Activated naive CD4-positive, alpha-beta T cell treated with anti-CD3 and anti-CD28 coated beads, Interleukin-2, amount 50 U/mL, for 24 hours (primary cell): ENCODE data around the gene OR2S2.

Source experiments
- H3K27ac Mint-ChIP-seq: one replicate; pipeline ENCODE4 v1.8.0; 2021; ENCODE audit warnings: mild to moderate bottlenecking, mixed read lengths
- H3K27me3 Mint-ChIP-seq: one replicate; pipeline ENCODE4 v1.8.0; 2021; ENCODE audit warnings: mixed read lengths
- H3K36me3 Mint-ChIP-seq: one replicate; pipeline ENCODE4 v1.8.0; 2021; ENCODE audit warnings: mixed read lengths
- H3K4me1 Mint-ChIP-seq: one replicate; pipeline ENCODE4 v1.8.0; 2021; ENCODE audit warnings: mixed read lengths
- H3K4me3 Mint-ChIP-seq: one replicate; pipeline ENCODE4 v1.8.0; 2021; ENCODE audit warnings: mild to moderate bottlenecking, mixed read lengths
- H3K9me3 Mint-ChIP-seq: one replicate; pipeline ENCODE4 v1.8.0; 2021; ENCODE audit warnings: mixed read lengths

The OR2S2 gene

DNA sequence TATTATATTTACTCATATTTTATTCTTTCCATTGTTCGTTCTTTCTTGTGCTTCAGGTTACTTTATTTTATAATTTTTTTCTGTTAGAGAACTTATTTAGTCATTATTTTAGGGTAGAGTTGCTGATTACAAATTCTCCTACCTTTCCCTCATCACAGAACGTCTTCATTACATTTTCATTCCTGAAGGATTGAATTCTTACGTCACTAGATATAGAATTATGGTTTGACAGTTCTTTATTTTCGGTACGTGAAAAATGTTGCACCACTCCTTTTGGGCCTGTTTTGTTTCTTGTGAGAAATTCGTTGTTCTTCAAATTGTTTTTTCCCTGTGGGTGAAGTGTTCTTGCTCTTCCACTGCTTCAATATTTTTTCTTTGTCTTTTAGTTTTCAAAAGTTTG, 20.8 kb upstream of the OR2S2 start:
- Mint-ChIP-seq H3K27me3 (peaks cover 33% of the 10 kb centered on the region), H3K27ac (no peak overlapping the region), H3K4me1 (peaks cover 9% of the 10 kb centered on the region), H3K9me3 (peaks cover 18% of the 10 kb centered on the region), H3K36me3 (peaks cover 8% of the 10 kb centered on the region), H3K4me3 (no peak overlapping the region)

DNA sequence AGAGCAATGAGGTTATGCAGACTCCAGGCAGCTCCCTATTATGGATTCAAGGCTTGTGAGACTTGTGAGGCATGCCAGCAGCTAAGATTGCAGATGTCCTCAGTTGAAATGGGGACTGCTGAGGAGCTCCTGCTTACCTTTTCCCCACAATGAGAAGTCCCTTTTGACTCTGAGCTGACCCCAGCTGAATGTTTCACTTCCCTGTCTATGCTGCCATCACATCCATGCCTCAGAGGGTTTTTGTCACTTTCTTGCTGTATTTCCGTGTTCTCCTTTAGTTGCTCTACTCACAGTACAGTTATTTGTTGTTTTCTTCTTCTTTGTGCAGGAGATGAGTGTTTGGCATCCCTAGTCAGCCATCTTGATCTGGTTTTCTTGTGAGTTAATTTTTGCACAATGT, 18.8 kb upstream of the OR2S2 start:
- H3K27ac Mint-ChIP-seq, result no peak overlapping the region
- H3K27me3 Mint-ChIP-seq, result peaks cover 50% of the 10 kb centered on the region
- peaks cover 12% of the 10 kb centered on the region for H3K4me1 Mint-ChIP-seq
- peaks cover 8% of the 10 kb centered on the region for H3K36me3 Mint-ChIP-seq
- no peak overlapping the region for H3K4me3 Mint-ChIP-seq
- H3K9me3 Mint-ChIP-seq, result peaks cover 23% of the 10 kb centered on the region

DNA sequence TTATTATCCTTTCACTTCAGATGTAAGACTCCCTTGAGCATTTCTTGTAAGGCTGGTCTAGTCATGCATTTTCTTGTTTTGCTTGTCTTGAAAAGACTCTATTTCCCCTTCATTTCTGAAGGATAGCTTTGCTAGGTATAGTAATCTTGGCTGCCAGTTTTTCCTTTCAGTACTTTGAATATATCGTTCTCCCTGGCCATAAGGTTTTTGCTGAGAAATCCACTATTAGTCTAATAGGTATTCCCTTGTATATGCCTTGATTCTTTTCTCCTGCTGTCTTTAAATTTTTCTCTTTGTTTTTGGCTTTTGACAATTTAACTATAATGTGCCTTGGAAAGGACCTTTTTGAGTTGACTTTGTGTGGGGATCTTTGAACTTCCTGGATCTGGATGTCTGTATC, 16.8 kb upstream of the OR2S2 start:
- H3K4me3 Mint-ChIP-seq, result no peak overlapping the region
- peaks cover 23% of the 10 kb centered on the region for H3K9me3 Mint-ChIP-seq
- peaks cover 54% of the 10 kb centered on the region for H3K27me3 Mint-ChIP-seq
- no peak overlapping the region for H3K27ac Mint-ChIP-seq
- H3K36me3 Mint-ChIP-seq, result peaks cover 8% of the 10 kb centered on the region
- peaks cover 8% of the 10 kb centered on the region for H3K4me1 Mint-ChIP-seq

DNA sequence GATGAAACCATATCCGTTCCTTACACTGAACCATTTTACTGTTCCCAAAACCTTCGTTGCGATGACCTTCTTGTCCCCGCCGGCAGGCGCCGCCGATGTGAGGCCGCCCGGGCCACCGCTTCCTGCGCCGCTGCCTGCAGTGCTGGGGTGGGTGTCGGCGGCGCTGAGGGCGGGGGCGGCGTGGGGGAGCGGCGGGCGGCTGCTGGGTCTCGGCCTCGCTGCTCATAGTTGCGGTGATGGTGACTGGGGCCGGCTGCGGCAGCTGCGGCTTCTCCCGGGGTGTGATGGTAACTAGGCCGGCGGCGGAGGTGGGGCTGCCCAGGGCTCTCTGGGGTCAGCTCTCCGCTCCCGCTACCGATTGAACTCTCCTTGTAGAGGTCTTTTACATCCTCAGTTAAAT, 14.1 kb upstream of the OR2S2 start:
- Mint-ChIP-seq H3K4me3 (peak overlapping the region; percentile 59), H3K27ac (no peak overlapping the region), H3K27me3 (peaks cover 47% of the 10 kb centered on the region), H3K4me1 (peaks cover 8% of the 10 kb centered on the region), H3K36me3 (peaks cover 8% of the 10 kb centered on the region), H3K9me3 (peaks cover 22% of the 10 kb centered on the region)

DNA sequence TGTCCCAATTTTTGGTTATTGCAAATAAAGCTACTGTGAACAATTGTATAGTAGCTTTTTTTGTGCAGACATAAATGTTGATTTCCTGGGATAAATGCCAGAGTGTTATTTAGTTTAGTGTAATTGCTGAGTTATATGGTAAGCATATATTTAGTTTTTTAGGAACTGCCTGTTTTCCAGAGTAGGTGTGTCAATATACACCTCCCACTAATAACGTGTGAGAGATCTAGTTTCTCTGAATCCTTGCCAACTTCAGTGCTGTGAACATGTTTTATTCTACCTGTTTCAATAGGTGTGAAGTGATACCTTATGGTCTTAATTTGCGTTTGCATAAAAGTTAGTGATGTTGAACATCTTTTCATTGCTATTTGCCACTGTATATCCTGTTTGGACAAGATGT, 9.1 kb upstream of the OR2S2 start:
- H3K27me3 Mint-ChIP-seq, result peaks cover 13% of the 10 kb centered on the region
- H3K4me1 Mint-ChIP-seq, result no peaks in the 10 kb centered on the region
- H3K27ac Mint-ChIP-seq, result no peak overlapping the region
- no peaks in the 10 kb centered on the region for H3K9me3 Mint-ChIP-seq
- no peak overlapping the region for H3K4me3 Mint-ChIP-seq
- H3K36me3 Mint-ChIP-seq, result no peaks in the 10 kb centered on the region

DNA sequence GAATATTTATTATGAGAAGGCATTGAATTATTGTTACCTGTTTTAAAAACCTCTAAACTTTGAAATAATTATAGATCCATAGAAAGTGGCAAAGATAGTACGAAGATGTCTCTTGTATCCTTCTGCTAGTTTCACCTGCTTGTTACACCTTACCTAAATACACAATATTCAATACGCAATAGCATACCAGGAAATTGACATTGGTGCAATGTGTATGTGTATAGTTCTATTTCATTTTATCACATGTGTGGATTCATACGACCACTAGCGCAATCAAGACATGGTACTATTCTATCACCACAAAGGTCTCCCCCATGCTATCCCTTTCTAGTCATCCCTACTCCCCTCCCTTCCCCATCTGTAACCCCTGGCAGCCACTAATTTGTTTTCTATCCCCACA, 8.5 kb upstream of the OR2S2 start:
- no peak overlapping the region for H3K4me3 Mint-ChIP-seq
- no peak overlapping the region for H3K27ac Mint-ChIP-seq
- peaks cover 8% of the 10 kb centered on the region for H3K27me3 Mint-ChIP-seq
- no peaks in the 10 kb centered on the region for H3K36me3 Mint-ChIP-seq
- H3K9me3 Mint-ChIP-seq, result no peaks in the 10 kb centered on the region
- no peaks in the 10 kb centered on the region for H3K4me1 Mint-ChIP-seq

DNA sequence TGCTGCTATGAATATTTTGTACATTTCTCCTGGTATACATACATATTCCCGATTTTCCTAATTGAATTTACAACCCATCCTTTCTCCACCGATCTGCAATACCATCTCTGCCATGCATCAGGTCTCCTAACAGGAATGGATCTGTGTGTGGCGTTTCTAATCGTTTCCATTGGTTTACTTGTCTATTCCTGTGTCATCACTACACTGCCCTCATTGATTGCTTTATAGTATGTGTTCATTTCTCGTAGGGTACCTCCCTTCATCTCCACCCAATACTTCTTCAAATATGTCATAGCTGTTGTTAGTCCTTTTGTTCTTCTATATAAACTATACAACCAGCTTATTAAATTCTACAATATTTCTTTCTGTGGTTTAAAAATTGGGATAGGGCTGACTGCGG, 7.1 kb upstream of the OR2S2 start:
- Mint-ChIP-seq H3K4me3 (no peak overlapping the region), H3K27ac (no peak overlapping the region), H3K27me3 (peaks cover 1% of the 10 kb centered on the region), H3K4me1 (no peaks in the 10 kb centered on the region), H3K9me3 (no peaks in the 10 kb centered on the region), H3K36me3 (no peaks in the 10 kb centered on the region)

DNA sequence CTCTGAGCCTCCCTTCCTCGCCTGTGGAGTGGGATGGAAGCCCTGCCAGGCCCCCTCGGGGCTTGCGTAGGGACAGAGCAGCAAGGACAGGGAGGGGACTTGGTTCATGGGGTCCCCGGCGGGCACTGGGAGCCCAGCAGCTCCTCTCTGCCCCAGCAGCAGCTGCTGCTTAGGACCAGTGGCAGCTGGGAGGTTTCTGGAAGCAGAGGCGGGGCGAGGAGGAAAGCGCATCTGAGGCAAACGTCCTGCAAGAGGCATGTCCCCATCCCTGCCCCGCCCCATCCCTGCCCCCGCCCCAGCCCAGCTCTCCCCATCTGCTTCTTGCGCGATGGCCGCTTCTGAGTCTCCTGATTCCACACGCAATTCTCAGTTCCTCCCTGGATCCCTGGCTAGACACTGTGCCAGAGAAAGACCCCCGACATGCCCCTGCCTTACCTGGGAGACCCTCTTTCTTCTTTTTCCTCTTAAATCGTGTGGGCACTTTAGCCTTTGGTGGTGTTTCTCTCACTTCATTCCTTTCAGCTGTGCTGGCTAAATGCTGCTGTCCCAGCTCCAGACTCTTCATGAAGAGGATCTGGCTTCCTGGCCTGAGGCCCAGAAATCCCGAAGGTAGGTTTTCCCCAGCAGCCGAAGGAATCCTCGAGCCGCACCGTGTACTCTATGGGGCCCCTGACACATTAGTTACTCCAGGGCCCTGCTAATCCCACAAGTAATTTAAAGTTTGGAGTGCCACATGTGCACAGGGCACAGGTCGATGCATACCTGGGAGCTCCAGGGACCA, 4.4 kb upstream of the OR2S2 start:
- no peak overlapping the region for H3K27ac Mint-ChIP-seq

DNA sequence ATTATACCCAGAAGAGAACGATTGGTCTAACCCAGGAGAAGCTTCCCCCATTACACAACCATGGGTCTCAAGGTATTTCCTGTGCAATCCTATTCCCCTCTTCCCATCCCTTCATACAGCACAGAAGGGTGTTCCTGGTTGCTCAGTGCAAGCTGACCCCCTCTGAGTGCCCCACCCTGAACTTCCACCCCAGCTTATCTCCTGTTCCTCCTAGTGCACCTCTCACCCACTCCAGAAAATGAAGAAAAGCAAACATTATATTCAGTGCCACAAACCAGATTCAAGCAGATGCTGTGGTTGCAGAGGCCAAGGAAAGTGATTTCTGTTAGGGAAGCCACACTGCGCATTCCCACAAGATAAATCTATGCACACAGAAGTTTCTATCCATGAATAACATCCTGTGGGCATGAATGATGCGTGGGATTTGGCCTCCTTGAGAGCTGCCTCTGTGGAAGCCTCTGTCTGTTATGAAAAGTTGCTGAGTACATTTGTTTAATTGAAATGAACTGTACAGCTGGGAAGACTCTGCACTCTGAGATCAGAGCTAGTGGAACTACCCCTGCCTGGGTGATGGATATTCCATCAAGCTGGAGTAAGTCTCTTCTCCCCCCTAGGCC, 2.2 kb upstream of the OR2S2 start:
- no peak overlapping the region for H3K4me3 Mint-ChIP-seq
- no peaks in the 10 kb centered on the region for H3K36me3 Mint-ChIP-seq
- no peaks in the 10 kb centered on the region for H3K9me3 Mint-ChIP-seq
- H3K27ac Mint-ChIP-seq, result no peak overlapping the region
- no peaks in the 10 kb centered on the region for H3K4me1 Mint-ChIP-seq
- H3K27me3 Mint-ChIP-seq, result no peaks in the 10 kb centered on the region

More for the DNA sequence above, 4.4 kb upstream of the OR2S2 start:
- Mint-ChIP-seq H3K4me3 (no peak overlapping the region), H3K27me3 (no peaks in the 10 kb centered on the region), H3K36me3 (no peaks in the 10 kb centered on the region), H3K9me3 (no peaks in the 10 kb centered on the region), H3K4me1 (no peaks in the 10 kb centered on the region)

DNA sequence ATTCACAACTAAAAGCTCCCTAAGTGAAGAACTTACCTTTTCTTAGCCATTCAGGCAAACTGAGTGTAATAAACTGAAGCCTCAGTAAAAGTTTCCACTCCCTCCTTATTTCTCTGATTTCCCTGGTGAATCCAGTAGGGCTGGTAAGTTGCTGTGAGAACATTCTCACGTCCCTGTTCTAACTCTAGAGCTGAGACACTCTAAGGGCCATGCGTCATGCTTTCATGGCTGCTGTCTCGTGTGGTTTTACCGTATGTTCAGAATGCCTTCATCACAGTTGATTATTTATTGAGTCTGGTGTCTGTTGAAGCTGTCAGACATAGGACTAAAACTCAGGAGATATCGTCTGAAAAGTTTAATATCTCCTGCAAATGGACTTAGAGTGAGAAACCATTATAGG, 1.3 kb downstream of the OR2S2 start:
- H3K27me3 Mint-ChIP-seq, result no peaks in the 10 kb centered on the region

DNA sequence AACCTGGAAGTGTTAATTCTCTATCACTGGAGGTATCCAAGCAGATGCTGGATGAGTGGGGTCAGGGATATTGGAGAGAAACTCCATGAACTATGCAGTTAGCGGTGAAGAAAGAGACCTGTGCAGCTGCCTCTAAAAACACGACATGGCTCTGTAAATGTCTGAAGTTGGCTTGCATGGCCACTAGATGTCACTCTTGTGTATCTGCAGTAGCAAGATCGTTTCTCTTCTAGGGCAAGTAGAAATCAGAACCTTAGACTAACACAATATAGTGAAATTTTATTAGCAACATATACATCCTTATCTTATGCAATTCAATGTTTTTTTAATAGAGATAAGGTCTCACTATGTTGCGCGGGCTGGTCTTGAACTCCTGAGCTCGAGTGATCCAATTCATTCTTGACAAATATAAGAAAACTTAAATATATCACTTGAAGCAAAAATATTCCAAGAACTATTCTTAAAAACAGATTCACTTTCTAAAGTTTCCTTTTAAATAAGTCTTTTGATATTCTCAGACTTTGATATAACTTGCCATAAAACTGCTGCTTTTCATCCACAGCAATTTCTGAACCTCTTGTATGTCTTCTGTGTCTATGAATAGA, 2.9 kb downstream of the OR2S2 start:
- H3K9me3 Mint-ChIP-seq, result no peaks in the 10 kb centered on the region
- H3K36me3 Mint-ChIP-seq, result no peaks in the 10 kb centered on the region
- no peak overlapping the region for H3K4me3 Mint-ChIP-seq
- H3K27me3 Mint-ChIP-seq, result no peaks in the 10 kb centered on the region
- H3K4me1 Mint-ChIP-seq, result peaks cover 6% of the 10 kb centered on the region
- H3K27ac Mint-ChIP-seq, result no peak overlapping the region

More for the DNA sequence above, 1.3 kb downstream of the OR2S2 start:
- Mint-ChIP-seq H3K36me3 (no peaks in the 10 kb centered on the region), H3K4me3 (no peak overlapping the region), H3K9me3 (no peaks in the 10 kb centered on the region), H3K4me1 (peaks cover 6% of the 10 kb centered on the region), H3K27ac (no peak overlapping the region)

DNA sequence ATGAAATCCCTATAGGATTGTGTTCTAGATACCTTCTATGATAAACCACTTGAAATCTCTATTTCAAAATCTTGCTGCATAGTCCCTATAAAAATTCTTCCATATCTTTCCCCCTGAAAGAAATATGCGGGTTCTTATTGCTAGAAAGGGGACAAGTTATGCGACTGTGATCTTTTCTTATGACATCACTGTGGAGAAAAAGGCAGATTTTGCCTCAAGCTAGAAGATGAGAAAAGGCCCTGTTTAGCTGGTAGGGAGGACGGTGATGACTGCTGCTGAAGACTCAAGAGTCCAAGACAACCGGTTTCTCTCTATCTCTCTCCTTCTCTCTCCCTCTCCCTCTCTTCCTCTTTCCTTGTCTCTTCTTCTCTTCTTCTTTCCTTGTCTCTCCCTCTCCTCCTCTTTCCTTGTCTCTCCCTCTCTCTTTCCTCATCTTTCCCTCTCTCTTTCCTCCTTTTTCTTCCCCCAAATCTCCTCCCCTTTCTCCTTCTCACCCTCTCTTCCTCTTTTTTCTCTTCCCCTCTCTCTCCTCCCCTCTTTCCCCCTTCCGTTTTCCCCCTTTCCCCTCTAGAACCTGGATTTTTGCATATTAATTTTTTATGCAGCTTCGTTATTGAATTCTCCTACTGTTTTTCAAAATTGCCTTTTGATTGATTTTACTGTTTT, 5.3 kb downstream of the OR2S2 start:
- no peaks in the 10 kb centered on the region for H3K9me3 Mint-ChIP-seq
- no peaks in the 10 kb centered on the region for H3K36me3 Mint-ChIP-seq
- H3K27me3 Mint-ChIP-seq, result no peaks in the 10 kb centered on the region
- no peak overlapping the region for H3K4me3 Mint-ChIP-seq
- H3K27ac Mint-ChIP-seq, result no peak overlapping the region
- H3K4me1 Mint-ChIP-seq, result peaks cover 17% of the 10 kb centered on the region

DNA sequence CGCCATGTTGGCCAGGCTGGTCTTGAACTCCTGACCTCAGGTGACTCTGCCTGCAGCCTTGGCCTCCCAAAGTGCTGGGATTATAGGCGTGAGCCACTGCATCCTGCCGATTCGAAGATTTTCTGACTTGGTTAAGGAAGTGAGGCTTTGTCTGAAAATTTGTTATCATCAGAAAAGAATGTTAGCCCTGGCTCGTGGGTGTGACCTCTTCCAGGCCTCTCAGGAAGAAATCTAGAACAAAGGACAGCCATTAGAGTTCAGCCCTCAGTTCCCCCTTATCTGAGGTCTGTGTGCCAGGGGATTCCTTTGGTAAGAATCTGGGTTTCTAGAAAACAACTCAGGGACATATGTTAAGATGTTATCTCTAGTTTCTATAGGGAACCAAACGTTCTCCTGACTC, 6.2 kb downstream of the OR2S2 start:
- H3K36me3 Mint-ChIP-seq, result no peaks in the 10 kb centered on the region
- no peaks in the 10 kb centered on the region for H3K9me3 Mint-ChIP-seq
- H3K4me3 Mint-ChIP-seq, result no peak overlapping the region
- no peaks in the 10 kb centered on the region for H3K27me3 Mint-ChIP-seq
- peaks cover 17% of the 10 kb centered on the region for H3K4me1 Mint-ChIP-seq
- H3K27ac Mint-ChIP-seq, result no peak overlapping the region

DNA sequence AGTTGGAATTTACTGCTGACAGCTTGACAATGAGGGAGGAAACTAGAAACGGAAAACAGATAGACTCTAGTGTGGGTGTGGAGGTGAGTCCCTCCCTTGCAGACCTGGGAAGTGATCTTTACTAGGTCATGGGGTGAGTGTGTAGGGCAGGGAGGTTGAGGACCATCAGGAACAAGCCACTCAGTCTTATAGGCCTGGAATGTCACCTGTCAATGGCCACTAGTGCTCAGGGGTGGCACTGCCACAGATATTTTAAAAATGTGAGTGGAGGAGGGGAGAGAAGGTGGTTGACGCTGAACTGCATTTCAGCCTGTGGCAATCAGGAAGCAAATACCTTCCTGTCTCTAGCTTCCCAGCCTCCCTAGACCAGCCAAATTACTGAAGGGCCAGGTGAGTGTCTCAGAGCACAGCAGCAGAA, 9.0 kb downstream of the OR2S2 start:
- Mint-ChIP-seq H3K27ac (no peak overlapping the region), H3K4me1 (peaks cover 35% of the 10 kb centered on the region), H3K4me3 (no peak overlapping the region), H3K36me3 (no peaks in the 10 kb centered on the region), H3K9me3 (no peaks in the 10 kb centered on the region), H3K27me3 (no peaks in the 10 kb centered on the region)

DNA sequence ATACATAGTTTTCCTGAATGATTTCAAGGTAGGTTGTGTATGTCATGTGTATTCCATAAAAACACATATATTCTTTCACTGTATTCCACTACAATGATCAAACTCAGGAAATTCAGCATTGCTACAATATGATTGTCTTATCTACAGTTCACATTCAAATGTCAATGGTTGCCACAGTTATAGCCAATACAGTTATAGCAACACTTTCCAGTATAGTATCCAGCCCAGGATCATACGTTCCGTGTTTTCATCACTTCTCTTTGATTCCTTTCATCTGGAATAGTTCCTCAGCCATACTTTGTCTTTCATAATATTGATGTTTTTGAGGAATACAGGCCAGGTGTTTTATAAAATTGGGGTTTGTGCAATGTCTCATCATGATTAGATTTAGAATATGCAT, 9.5 kb downstream of the OR2S2 start:
- H3K36me3 Mint-ChIP-seq, result no peaks in the 10 kb centered on the region
- H3K4me1 Mint-ChIP-seq, result peaks cover 40% of the 10 kb centered on the region
- H3K27ac Mint-ChIP-seq, result no peak overlapping the region
- no peaks in the 10 kb centered on the region for H3K27me3 Mint-ChIP-seq
- no peaks in the 10 kb centered on the region for H3K9me3 Mint-ChIP-seq
- H3K4me3 Mint-ChIP-seq, result no peak overlapping the region
